ENCODE measurements around the gene LARP4B.

Gene LARP4B

DNA sequence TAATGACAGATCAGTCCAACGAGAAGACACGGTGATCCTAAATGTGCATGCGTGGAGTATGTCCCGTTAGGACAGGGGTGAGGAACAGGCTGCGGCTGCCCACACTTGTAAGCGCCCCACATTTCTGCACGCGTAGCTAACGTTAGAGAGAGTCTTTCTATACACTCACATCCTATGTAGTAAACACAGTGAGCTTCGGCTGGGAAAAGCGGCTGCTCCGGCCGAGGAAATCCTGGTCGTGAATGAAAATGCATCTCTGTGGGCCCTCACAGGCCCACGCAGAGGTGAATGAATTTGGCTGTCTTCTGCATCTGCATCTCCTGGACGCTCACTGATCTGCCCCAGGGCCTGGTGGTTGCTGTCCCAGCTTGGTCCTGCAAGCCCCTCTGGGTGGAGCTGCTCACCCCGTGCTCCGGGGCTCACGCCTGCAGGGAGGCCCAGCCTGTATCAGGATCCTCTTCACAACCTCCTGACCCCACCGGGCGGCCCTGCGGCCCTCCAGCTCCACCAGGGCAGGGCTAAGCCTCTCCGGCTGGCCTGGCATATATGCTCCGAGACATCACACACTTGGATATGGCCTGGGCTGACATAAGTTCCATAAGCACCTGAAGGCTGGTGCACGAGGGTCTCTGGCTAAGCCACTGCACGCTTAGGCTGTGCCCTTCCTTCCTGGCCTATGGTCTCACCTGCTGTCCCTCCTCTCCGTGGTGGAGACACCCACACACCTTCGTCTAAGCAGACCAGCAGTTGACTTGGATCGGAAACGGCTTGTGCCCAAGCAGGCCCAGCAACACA lies 124.1 kb downstream of the LARP4B start:
- no peak for DNase-seq (ENCODE audit: low spot score)

DNA sequence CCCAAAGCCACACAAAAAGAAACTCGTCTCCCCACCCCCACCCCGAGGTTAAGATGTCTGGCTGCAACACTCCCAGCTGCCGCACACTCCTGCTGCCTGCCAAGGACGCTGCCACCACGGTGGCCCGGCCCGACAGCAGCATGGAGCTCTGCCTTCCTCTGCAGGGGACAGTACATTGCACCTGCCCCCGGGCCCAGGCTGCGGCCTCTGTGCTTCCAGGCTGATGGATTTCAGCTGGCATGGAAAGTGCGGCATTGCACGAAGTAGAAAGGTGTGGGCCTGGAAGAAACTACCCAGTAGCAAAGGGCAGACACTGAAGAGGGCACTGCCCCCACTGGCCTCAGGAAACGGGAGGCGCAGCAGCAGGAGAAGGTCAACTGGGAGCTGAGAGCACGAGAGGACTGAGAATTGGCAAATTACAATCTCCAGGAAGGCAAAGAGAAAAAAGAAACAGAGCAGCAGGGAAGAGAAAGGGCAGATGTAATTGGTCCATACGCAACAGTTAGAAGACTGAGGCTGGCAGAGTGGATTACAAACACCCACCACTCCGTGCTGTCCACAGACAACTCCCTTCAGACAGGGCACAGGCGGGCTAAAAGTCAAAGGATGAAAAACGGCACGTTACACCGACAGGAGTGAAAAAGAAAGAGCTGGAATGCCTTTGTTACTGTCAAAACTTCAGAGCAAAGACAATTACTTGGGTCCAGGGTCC lies 124.9 kb downstream of the LARP4B start:
- no peak for DNase-seq (ENCODE audit: low spot score)

DNA sequence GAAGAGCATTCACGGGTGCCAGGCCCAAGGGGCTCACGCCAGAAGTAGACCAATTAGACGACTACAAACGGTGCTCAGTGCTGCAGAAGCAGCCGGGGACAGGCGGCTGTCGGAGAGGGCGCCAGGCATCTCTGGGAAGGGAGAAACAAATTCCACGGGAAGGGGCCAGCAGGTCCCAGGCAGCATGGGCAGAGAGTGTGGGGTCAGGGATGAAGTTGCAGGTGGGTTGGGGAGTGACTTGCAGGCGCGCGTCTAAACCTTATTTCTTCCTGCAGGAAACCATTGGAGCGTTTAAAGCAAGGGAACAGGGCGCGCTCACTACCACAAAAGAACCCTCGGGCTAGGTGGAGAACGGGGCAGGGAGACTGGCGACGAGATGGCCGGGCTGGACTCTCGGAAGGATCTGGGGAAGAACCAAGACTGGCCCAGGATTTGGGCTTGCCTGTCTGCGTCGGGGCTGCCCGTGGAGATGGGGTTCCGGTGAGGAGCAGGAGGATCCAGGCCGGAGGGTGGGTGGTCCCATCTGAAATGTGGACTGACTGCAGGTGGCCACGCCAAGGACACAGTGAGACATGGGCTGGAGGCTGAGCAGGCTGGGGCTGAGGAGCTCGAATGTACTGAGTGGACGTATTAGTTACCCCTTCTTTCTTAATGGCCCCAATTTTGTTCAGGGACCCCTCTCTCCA lies 125.7 kb downstream of the LARP4B start:
- no peak for DNase-seq (ENCODE audit: low spot score)

DNA sequence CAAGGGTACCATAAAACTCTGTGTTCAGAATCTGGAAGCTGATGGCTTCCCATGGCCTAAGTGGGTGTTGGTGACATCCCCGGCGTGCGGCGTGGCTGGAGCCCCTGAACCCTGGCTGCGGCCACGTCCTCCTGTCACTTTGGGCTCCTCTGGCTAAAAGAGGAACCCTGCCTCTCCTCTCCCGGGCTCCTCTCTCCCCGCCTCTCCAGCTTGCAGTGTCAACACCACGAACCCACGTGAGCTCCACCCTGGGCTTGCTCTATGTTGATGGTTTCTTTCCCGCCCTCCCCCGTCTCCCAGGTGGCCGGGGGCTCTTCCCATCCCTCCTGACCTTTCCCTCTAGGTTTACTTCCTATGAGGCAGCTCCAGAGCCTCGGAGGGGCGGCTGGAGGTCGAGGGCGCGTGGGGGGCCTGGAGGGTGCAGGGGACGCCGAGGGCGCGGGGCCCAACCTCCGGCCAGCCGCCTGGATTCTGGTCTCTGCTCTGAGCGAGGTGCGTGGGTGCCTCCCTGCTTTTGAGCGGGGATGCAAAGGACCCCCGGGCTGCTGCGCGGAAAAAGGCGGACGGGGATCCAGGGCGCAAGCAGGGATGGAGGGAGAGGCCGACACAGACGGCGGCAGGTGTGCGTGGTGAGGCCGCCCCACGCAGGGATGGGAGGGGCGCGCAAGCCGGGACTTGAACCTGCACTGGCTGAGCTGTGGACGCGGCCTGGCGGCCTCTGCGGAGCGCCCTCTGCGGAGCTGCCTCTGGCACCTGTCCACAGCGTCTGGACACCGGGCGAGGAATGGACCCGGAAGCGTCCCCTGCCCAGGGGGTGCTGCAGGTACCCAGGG lies 126.5 kb downstream of the LARP4B start:
- no peak for DNase-seq (ENCODE audit: low spot score)

DNA sequence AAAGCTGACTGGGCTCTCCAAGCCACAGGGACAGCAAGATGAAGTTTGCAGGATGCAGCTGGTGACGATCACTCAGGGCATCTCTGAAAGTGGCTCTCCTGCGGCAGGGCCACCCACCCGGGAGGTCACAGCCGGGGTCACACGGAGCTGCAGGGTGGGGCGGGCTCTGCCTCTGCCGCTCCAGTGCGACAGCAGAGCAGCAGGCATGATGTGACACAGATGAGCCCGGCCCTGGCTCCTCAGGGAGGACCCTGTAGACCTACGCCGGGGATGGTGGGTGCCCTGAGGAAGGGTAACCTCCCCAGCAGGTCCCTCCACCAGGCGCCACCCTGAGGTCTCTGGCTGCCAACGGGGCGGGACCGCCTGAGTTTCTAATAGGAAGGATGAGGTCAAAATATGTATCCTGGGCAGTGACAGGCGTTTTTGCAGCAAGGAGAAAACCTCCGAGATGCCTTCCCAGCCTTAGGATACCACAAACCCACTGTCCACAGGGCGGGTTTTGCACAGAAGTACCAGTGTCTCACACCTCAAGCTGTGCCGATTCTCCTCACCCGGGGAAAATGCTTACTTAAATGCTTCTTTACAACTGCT lies 127.2 kb downstream of the LARP4B start:
- DNase-seq (ENCODE audit: low spot score), result no peak

DNA sequence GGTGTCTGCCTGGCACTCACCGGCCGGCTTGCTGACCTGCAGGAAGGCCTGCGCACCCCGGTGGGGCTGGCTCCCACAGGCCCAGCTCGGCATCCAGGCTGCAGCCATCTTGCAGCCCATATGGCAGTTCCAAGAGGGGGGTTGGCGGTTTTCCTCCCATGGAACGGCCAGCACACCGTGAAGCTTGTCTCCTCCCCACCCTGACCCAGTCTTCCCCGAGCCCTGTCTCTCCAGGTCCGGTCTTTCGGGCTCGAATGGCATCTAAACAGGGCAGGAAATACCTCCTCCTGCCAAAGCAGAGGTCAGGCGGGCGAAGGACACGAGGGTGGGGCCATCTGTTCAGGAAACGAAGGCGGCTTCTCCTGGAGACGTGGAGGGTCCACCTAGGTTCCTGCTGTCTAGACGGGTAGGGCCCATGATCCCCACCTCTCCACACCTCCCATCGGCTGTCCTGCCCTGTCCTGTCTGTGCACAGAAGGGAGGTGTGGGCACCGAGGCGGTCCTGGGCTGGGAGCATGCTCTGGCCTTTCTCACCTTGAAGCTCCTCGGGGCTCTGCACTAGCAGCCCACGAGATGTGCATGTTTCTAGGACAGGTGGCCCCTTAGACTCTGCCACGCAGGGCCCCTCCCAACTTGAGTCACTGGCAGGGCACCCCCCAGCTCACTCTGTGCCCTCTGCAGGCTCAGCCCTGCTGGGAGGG lies 128.3 kb downstream of the LARP4B start:
- no peak for DNase-seq (ENCODE audit: low spot score)

DNA sequence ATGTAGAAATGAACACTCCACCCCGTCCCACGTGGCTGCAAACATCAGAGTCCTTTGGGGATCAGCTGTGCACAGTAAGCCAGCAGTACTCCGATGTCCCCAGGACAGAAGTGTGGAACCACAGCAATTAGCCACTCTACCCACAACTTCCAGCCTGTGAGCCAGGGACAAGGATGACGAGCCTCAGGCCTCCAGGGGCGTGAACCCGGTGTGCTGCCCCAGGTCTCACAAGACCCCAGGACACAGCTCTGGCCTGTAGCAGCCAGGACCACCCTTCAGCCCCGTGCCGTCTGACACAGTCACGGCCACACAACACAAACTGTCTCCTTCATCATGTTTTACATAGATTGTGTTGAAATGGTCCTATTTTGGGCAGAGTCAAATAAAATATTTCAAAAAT lies 129.0 kb downstream of the LARP4B start:
- DNase-seq (ENCODE audit: low spot score), result no peak

DNA sequence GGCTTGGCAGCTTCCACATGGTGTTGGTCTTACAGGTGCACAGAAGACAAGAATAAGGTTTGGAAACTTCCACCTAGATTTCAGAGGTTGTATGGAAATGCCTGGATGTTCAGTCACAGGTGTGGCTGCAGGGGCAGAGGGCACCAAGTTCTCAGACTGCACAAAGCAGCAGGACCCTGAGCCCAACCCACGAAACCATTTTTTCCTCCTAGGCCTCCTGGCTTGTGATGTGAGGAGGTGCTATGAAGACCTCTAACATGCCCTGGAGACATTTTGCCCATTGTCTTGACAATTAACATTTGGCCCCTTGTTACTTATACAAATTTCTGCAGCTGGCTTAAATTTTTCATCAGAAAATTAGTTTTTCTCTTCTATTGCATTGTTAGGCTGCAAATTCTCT lies 134.3 kb downstream of the LARP4B start:
- no peak for DNase-seq (ENCODE audit: low spot score)

DNA sequence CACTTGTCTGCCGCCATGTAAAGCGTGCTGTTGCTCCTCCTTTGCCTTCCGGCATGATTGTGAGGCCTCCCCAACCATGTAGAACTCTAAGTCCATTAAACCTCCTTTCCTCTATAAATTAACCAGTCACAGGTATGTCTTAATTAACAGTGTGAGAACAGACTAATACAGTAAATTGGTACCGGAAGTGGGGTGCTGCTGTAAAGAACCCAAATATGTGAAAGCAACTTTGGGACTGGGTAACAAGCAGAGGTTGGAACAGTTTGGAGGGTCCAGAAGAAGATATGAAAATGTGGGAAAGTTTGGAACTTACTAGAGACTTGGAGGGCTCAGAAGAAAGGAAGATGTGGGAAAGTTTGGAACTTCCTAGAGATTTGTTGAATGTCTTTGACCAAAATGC lies 135.3 kb downstream of the LARP4B start:
- DNase-seq (ENCODE audit: low spot score), result no peak

DNA sequence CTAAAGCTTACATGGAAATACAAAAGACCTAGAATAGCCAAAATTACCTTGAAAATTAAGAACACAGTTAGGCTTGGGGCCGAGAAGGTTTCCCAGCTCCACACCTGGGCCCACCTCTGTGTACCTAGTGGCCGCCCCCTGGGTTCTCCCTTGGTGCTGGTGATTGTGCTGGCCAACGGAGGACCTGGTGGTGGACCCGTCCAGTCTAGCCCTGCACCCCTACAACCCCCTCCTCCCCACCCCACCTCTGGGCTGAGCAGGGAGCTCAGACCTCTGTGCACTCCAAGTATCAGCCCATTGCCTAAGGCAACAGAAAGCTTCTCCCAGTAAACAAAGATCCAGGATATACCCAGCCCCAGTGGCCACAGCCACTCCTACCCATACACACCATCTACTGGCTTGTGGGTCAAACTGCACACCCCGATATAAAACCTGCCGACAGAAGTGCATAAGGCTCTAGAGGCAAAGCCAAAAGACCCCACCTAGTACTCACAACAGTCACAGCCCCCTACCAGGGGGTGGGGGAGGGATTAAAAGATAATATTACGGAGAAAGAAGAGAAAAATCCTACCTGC lies 137.0 kb downstream of the LARP4B start:
- DNase-seq (ENCODE audit: low spot score), result no peak

DNA sequence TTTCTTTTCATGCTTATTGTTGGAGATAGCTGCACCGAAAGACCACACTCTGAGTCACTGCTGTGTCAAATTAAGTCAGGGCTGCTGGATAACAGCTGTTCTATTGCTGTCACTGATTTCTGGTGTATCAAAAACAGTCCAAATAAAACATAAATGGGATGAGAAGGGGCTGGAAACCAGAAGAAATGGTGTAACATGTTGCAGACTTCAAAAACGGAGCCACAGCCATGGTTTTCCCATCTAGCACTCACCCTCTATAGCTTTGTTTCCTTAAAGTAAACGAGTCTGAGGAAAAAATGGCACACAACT lies 138.8 kb downstream of the LARP4B start:
- DNase-seq (ENCODE audit: low spot score), result no peak

DNA sequence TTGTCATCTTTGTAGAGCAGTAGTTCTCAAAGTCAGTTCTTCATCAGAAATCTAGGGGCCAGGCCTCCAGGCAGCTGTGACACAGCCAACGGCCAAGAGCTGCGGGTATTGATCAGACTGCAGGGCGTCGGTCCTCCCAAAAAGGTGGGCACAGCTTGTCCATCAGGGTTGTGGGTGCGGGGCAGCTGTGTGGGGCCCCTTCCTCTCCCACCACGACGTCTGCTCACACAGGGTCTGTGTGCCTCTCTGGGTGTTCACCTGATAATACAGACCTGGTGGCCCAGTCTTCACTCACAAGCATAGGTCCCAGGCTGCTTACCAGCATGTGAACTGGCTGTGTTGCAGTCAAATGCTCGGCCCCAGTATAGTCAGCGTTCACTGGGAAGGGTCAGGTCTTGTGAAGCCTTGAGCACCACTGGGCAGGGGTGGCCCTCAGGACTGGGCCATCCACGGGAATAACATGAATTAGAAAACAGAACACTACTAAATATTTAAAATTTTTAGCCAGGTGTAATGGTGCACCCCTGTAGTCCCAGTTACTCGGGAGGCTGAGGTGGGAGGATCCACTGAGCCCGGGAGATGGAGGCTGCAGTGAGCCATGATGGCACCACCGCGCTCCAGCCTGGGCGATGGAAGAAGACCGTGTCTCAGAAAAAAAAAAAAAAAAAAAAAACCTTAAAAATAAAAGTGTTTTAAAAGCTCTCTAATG lies 139.3 kb downstream of the LARP4B start:
- DNase-seq (ENCODE audit: low spot score), result no peak

DNA sequence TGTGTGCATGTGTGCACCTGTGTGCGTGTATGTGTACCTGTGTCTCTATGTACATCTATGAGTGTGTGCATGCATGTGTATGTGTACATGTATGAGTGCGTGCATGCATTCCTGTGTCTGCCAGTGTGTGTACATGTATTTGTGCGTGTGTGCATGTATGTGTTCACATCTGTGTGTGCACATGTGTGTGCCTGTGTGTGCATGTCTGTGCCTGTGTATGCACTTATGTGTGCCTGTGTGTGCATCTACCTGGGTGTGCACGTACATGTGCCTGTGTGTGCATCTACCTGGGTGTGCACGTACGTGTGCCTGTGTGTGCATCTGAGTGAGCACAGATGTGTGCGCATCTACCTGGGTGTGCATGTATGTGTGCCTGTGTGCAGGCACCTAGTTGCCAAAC lies 139.9 kb downstream of the LARP4B start:
- no peak for DNase-seq (ENCODE audit: low spot score)

DNA sequence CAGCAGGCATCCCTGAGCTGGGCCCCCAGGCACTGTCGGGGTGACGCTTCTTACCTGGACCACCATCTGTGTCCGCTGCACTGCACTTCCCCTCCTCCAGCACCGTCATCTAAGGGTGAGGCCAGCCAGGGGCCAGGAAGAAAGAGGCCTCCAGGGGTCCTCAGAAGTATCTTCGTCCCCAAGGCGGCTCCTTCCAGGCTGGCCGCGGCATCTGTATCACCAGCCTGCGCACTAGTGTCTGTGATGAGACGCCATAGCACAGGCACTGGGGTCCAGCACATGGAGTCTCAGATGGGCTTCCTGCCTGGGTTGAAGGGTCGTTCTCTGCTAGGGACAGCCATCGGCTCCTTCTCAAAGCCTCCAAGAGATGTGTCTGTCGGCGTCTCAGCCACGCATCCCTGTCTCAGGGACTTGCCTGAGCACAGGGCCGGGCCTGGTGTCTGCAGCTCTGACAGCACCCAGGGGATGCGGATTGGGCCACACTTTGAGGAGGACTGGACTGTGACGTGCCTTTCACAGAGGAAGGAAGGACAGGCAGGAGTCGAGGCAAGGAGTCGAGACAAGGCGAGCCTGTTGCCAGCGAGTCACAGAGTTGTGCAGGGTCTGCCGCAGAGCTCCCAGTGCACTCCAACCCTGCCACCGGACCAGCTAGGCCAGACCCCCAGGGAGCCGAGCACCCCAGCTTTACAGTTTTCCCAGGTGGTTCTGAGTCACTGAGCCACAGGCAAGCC lies 140.5 kb downstream of the LARP4B start:
- DNase-seq (ENCODE audit: low spot score), result no peak

DNA sequence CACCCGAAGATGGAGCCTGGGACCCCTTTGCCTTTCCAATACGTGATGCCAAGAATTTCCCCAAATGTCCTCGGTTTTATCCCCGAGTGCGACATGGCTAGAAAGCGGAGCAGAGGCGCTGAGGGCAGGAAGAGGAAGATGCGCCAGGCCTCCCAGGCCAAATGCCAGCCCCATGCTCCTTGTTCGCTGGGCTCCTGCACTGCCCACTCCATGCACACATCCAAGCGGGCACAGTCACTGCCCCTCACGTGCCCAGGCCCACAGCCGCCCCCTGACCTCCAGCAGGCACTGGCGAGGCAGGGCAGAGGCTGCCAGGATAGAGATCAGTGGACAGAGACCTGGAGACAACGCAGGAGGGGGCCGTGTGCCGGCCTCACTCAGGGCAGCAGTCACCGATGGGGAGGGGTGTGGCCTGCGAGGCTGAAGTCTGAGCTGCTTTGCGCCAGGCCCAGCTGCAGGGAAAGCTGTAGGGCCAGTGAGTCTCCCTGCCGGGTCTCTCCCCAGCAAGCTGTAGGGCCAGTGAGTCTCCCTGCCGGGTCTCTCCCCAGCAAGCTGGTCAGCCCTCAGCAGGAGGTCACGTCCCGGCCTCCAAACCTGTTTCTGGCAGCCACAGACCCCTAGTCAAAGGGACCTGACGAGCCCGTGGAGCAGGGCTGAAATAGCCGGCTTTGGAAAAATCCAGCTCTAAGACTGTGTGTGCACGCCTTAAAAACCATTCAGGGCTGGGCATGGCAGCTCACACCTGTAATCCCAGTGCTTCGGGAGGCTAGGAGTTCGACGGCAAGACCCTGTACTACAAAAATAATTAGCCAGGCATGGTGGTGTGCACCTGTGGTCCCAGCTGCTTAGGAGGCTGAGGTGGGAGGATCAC lies 141.4 kb downstream of the LARP4B start:
- DNase-seq (ENCODE audit: low spot score), result no peak

DNA sequence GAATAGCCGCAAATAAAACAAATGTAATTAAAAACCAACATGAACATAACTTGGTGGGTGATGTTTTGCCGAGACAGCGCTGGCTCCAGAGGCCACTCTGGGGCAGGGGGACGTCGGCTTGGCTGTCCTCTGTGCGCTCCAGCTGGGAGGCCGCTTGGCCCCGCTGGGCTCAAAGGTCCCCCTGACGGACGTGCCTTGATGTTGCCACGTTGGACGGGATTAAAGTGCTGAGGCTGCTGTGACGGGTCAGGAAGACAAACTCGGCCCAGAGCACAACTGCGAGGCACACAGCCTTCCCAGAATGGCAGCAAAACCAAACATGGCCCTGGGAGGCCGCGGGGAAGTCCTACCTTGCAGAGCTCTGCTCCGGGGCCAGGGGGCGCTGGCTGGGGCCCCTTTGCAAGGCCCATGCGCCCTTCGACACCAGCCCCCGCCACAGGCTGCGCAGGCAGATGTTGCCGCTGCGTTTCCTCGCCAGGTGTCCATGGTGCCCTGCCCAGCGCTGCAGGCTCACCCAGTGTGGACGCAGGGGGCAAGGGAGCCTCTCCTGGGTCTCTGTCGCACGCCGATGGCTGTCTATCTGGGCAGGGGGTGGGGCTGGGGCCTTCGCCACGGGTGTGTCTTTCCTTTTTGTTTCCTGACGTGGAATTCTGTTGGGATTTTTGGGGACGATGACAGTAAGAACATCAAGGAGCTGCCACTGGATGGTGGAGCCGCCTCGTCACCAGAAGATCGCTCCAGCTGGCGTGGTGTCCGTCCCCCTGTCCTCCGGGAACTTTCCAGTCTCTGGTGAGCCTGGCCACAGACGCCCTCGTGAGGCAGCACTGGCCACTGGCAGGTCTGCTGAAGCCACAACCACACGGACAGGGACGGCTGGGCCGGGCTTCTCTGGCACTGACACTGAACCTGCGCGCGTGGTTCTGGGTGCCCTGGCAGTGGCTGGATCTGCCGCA lies 142.4 kb downstream of the LARP4B start:
- no peak for DNase-seq (ENCODE audit: low spot score)

DNA sequence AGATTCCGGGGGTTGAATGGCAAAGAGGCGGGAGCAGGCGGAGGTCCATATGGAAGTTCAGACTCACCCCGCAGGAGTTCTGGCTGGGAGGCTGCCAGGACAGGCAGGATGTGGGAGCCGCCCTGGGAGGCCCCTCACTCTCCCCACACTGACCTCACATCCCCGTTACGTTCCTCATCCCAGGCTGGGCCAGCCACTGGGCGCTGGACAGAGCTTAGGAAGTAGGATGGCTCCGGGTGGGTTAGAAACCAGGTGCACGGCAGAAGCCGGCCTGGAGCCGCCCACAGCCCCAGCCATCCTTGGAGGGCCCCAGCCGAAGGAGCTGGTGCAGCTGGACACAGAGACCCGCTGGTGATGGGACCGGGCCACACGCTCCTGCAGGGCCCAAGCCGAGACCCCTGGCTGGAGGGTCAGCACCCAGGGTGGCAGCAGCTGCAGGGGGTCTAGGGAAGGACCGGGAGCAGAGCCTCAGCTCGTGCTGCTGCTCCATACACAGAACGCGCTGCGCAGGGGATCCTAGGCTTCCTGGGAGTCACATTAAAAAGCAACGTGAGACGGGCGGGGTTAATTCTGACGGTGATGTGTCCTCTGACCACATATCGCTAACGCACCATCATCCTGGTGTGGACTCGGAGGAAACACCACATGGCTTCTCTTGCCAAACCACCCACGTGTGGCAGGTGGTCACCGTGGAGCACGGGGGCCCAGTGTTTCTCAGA lies 143.4 kb downstream of the LARP4B start:
- DNase-seq (ENCODE audit: low spot score), result no peak

Measured in CD4-positive, alpha-beta T cell treated with Interleukin-2 at 100 ng/mL for 4 hours (primary cell).